ENCODE results near the gene GGCT. TPM values are rescaled to one million over a fixed set of nuclear protein-coding genes. Genes with fewer than 3 reads are reported as not detected.
A peak's percentile ranks its signal among the peaks of the same experiment; 100 is the strongest.
"Not testable (repeated sequence)": the region's sequence is repeated elsewhere in the genome, so short reads cannot be mapped to it uniquely, and the experiment has no call there.

The GGCT gene
- total RNA-seq, 4 donors from 2014 or later: 10.8 to 39.9 (median 17.8) TPM

GRCh38 chr7:30528779-30529178 lies 24.1 kb upstream of the GGCT start:
- intact Hi-C loops (cut with DNase I): no loop called here
- Histone ChIP-seq H3K36me3 (peaks cover 0 to 4% (median 1%) of the 10 kb centered on the region in 4 donors), H3K4me1 (peaks cover 0 to under 1% (median 0%) of the 10 kb centered on the region in 4 donors), H3K27ac (replicated peaks in 1 of 4) (no peak overlapping the region), H3K9me3 (no peaks in the 10 kb centered on the region), H3K27me3 (no peaks in the 10 kb centered on the region), H3K4me3 (no peak overlapping the region)
- no peak for DNase-seq (ENCODE audit: extremely low spot score)
- TF ChIP-seq POLR2A (IDR thresholded peaks at IDR 0.05; ENCODE audit: low read depth) (no peak), EP300 (IDR thresholded peaks at IDR 0.05) (no peak), POLR2AphosphoS5 (IDR thresholded peaks at IDR 0.05) (no peak), CTCF (IDR thresholded peaks at IDR 0.05) (no peak)

- DNase-seq (ENCODE audit: extremely low spot score); H3K9me3 ChIP-seq; H3K4me1 ChIP-seq; H3K4me3 ChIP-seq; H3K36me3 ChIP-seq; intact Hi-C loops (cut with DNase I); H3K27ac ChIP-seq (replicated peaks in 1 of 4); H3K27me3 ChIP-seq: not testable (repeated sequence)
- 79% methylated on average over 1 of the region's 1 CpG for WGBS
These were observed 22.7 kb upstream of the GGCT start for GRCh38 chr7:30527297-30527696.

GRCh38 chr7:30526163-30526562 lies 21.5 kb upstream of the GGCT start:
- WGBS: 91% methylated on average over 4 of the region's 4 CpGs
- Histone ChIP-seq H3K9me3 (no peaks in the 10 kb centered on the region), H3K27me3 (no peaks in the 10 kb centered on the region), H3K4me3 (no peak overlapping the region), H3K4me1 (peaks cover 0 to under 1% (median 0%) of the 10 kb centered on the region in 4 donors), H3K36me3 (peaks cover 0 to 5% (median 2%) of the 10 kb centered on the region in 4 donors), H3K27ac (replicated peaks in 1 of 4) (no peak overlapping the region)
- intact Hi-C loops (cut with DNase I): no loop called here
- no peak for DNase-seq (ENCODE audit: extremely low spot score)
- no peak for TF ChIP-seq EP300 (IDR thresholded peaks at IDR 0.05)
- no peak for TF ChIP-seq POLR2AphosphoS5 (IDR thresholded peaks at IDR 0.05)
- no peak for TF ChIP-seq POLR2A (IDR thresholded peaks at IDR 0.05; ENCODE audit: low read depth)
- no peak for TF ChIP-seq CTCF (IDR thresholded peaks at IDR 0.05)

GRCh38 chr7:30525429-30525828 lies 20.8 kb upstream of the GGCT start:
- H3K4me3 ChIP-seq: no peak overlapping the region
- TF ChIP-seq CTCF (IDR thresholded peaks at IDR 0.05) (no peak), POLR2A (IDR thresholded peaks at IDR 0.05; ENCODE audit: low read depth) (no peak), EP300 (IDR thresholded peaks at IDR 0.05) (no peak), POLR2AphosphoS5 (IDR thresholded peaks at IDR 0.05) (no peak)
- WGBS: 94% methylated on average over 5 of the region's 5 CpGs

GRCh38 chr7:30524545-30524944 lies 19.9 kb upstream of the GGCT start:
- H3K36me3 ChIP-seq: peaks cover 0 to 5% (median 2%) of the 10 kb centered on the region in 4 donors
- intact Hi-C loops (cut with DNase I): no loop called here
- H3K9me3 ChIP-seq: no peaks in the 10 kb centered on the region
- H3K4me3 ChIP-seq: no peak overlapping the region
- no peaks in the 10 kb centered on the region for H3K27me3 ChIP-seq
- TF ChIP-seq POLR2A (IDR thresholded peaks at IDR 0.05; ENCODE audit: low read depth) (no peak), POLR2AphosphoS5 (IDR thresholded peaks at IDR 0.05) (no peak), CTCF (IDR thresholded peaks at IDR 0.05) (no peak), EP300 (IDR thresholded peaks at IDR 0.05) (no peak)
- H3K4me1 ChIP-seq: peaks cover 0 to 7% (median 4%) of the 10 kb centered on the region in 4 donors
- DNase-seq (ENCODE audit: extremely low spot score): no peak
- 81% methylated on average over 2 of the region's 2 CpGs for WGBS
- H3K27ac ChIP-seq (replicated peaks in 1 of 4): no peak overlapping the region

More at GRCh38 chr7:30525429-30525828, 20.8 kb upstream of the GGCT start:
- intact Hi-C loops (cut with DNase I): no loop called here
- peak; percentile 45 for DNase-seq (ENCODE audit: extremely low spot score)
- Histone ChIP-seq H3K4me1 (peaks cover 0 to 5% (median 3%) of the 10 kb centered on the region in 4 donors), H3K27me3 (no peaks in the 10 kb centered on the region), H3K27ac (replicated peaks in 1 of 4) (no peak overlapping the region), H3K36me3 (peaks cover 0 to 5% (median 2%) of the 10 kb centered on the region in 4 donors), H3K9me3 (no peaks in the 10 kb centered on the region)
